ENCODE results near the gene CDH23.

DNA sequence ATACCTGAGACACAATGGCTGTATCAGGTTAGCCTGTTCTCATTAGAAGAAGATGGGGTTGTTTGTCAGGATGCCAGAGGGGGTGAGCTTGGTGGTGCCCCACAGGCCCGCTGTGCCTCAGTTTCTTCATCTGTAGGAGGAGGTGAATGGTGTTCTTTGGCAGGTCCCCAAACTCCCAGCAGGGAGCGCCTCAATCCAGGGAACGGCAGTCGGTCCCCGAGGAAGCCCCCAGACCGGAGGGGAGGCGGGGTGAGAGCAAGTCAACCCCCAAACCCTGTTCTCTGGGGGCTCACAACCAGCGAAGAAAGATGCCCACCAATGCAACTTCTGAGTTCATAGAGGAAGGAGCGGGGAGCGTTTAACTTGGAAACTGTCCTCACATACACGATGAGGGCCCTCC is 306.9 kb downstream of the CDH23 start:
- TF ChIP-seq, protein P1, sequence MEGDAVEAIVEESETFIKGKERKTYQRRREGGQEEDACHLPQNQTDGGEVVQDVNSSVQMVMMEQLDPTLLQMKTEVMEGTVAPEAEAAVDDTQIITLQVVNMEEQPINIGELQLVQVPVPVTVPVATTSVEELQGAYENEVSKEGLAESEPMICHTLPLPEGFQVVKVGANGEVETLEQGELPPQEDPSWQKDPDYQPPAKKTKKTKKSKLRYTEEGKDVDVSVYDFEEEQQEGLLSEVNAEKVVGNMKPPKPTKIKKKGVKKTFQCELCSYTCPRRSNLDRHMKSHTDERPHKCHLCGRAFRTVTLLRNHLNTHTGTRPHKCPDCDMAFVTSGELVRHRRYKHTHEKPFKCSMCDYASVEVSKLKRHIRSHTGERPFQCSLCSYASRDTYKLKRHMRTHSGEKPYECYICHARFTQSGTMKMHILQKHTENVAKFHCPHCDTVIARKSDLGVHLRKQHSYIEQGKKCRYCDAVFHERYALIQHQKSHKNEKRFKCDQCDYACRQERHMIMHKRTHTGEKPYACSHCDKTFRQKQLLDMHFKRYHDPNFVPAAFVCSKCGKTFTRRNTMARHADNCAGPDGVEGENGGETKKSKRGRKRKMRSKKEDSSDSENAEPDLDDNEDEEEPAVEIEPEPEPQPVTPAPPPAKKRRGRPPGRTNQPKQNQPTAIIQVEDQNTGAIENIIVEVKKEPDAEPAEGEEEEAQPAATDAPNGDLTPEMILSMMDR (optimal IDR thresholded peaks at IDR 0.05 in 1 of 3, IDR thresholded peaks at IDR 0.05 in 1 of 3, conservative IDR thresholded peaks at IDR 0.05 in 1 of 3; ENCODE audit: extremely low read depth in 1 of 3, insufficient read depth in 2 of 3, low read length in 3 of 3), result peak in 1 of 3 experiments; percentile 5
- no peak for TF ChIP-seq EZH2 (IDR thresholded peaks at IDR 0.05; ENCODE audit: low read length)
